T-helper 1 cell treated with Interleukin-12 subunit alpha and Interleukin-12 subunit beta and Interleukin-4 antibody, amounts not matched to agents 30 ng/mL and 1 ng/mL, for 36 hours (primary cell): ENCODE results near the gene PTPRN2. TPM values are rescaled to one million over a fixed set of nuclear protein-coding genes. Genes with fewer than 3 reads are reported as not detected.

ENCODE experiments used
- intact Hi-C: fragments of 100-400 bp; cut with micrococcal nuclease; formaldehyde crosslinking; loops from one replicate; pipeline ENCODE4 v1.15.1; 2024
- total RNA-seq: library from RNA; stranded (reverse); gene quantifications from 2 replicates; pipeline ENCODE4 v1.2.3, GENCODE V29; 2022

The PTPRN2 gene
- total RNA-seq, 1 donor from 2014 or later, result 2.9 TPM

DNA sequence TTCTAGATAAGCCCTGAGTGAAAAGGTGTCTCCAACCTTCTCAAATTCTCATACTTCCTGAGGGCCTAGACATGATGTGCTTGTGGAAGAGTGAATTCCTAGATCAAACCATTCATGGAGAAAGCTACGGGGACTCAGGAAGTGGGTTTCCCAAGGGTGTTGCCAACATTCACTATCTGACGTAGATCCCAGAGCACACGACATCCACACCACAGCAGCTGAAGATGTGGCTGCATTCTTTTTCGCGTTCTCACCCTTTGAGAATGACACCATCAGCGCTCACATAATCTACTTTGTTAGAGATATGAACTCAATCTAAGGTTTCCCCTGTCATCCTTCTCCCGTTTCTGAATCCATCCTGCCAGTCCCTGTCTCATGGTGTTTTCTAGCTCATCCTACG lies 960.0 kb downstream of the PTPRN2 start:
- intact Hi-C loops, result no loop called here

DNA sequence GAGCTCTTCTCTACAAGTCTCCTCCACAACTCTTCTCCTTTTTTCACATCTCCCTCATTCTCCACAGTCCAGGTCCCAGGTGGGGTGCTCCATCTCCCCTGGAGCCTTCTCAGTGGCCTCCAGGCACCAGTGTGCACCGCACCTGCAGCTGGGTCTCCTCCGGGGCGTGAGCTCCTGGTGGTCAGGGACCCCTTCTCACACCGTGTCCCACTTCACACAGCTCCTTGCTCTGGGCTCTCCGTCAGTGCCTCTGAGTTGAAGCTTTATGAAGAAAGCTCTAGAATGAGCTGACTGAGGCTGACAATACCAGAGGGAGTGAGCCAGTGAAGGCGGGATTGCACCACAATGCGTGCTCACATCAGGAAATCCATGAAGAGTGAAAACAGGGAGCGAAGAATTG lies 960.6 kb downstream of the PTPRN2 start:
- intact Hi-C loops, result no loop called here

- intact Hi-C loops, result no loop called here
Measured at GRCh38 chr7:157625973-157626742, 961.5 kb downstream of the PTPRN2 start.

DNA sequence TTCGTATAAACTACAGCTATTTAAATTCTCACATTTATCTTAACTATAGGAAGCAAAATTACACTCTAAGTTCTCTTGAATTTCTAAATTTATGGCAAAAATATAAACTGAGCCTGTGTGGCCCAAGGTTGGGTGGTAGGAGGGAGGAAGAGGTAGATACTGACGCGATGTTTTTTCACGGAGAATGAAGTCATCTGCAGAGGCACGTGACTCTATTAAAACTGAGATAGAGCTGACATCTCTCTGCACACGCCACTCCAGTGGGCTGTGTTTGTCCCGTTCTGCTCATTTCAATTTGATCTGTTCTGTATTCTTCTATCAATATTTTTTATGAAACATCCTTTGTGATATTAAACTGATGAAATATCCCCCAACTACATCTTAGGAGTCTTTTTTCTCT lies 964.1 kb downstream of the PTPRN2 start:
- intact Hi-C loops, result no loop called here

- intact Hi-C loops, result no loop called here
Measured at GRCh38 chr7:157622408-157623205, 965.0 kb downstream of the PTPRN2 start.

GRCh38 chr7:157622000-157622399 lies 965.6 kb downstream of the PTPRN2 start:
- intact Hi-C loops, result no loop called here

GRCh38 chr7:157621131-157621681 lies 966.4 kb downstream of the PTPRN2 start:
- intact Hi-C loops, result no loop called here

DNA sequence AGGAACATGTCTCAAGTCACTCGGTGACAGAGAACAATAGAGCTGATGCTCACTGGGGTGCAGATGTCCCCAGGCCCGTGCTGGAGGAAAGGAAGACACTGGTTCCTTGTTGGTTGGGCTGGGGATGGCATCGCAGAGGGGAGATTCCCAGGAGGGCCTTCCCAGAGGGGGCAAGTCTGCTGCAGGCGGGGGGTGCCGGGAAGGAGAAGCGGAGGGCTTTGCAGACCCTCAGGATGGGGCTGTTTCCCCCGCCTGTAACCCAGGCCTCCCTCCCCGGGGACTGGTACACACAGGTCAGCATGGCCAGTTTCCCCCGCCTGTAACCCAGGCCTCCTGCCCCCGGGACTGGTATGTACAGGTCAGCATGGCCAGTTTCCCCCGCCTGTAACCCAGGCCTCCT lies 967.0 kb downstream of the PTPRN2 start:
- intact Hi-C loops, result loop anchor here (1.0 kb wide), 1 partner anchor 255 kb away; no protein-coding TSS in a partner anchor

DNA sequence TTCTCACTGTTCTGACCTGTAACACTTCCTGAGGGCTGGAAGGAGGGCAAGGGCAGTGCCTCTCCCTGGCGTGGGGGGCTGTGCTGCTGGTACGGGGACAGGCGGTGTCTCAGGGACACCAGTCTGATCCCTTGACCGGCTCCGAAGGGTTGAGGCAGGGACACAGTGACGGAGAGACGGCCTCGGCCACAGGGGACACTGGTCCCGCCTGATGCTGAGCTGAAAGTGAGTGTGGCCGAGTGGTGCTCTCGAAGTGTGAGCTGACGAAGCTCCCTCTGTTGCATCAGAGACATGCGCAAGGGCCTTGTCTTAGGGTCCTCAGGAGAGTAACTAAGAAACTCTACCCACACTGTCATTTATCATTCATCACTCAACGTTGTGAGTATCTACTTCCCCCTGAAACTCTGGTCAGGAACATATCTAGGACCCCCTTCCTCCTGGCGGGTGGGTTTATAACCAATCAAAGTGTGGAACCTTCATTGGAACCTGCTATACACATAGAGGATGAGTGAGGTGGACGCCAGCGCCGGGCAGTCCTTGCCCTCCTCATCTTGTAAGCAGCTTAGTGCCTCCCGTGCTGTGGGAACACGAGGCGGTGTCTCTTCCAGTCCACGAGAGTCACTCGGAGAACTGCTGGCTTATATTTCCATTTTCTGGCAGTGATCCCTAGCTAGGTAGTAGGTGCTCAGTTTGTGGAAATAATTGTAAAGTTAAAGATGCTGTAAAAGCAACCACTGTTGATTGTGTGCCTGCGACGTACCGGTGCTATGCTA lies 967.7 kb downstream of the PTPRN2 start:
- intact Hi-C loops, result loop anchor here (1.0 kb wide), 1 partner anchor 255 kb away; no protein-coding TSS in a partner anchor

DNA sequence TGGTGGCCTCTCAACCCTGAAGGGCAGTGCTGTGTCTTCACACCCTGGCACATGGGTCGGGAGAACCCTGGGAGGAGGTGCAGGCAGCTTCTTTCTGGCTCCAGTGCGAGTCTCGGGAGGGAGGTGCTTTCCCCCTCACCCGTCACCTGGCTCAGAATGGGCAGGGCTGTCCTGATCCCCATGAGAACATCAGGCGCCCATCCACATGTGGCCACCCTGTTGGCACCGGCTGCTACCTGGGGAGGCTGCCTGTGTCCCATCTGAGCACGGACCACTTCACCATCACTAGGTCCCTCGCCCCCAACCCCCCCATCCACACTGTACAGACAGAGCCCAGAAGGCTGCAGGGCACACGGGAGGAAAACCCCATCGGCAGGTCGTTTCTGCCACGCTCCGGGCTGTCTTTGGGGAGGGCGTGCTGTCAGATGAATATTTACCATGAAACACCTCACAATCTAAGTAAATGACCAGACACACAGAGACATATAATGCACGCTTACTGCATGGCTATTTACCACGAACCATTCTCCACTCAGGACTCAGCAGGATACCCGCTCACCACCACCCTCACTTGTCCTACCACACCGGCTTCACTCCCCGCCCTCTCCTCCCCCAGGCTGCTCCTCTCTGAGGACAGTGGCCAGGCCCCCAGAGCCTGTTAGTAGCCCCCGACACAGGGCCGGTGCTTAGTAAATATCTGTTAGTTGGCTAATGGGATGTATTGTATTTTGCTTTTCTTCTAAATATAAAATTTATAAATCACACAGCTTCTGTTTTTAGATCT lies 968.6 kb downstream of the PTPRN2 start:
- intact Hi-C loops, result no loop called here

DNA sequence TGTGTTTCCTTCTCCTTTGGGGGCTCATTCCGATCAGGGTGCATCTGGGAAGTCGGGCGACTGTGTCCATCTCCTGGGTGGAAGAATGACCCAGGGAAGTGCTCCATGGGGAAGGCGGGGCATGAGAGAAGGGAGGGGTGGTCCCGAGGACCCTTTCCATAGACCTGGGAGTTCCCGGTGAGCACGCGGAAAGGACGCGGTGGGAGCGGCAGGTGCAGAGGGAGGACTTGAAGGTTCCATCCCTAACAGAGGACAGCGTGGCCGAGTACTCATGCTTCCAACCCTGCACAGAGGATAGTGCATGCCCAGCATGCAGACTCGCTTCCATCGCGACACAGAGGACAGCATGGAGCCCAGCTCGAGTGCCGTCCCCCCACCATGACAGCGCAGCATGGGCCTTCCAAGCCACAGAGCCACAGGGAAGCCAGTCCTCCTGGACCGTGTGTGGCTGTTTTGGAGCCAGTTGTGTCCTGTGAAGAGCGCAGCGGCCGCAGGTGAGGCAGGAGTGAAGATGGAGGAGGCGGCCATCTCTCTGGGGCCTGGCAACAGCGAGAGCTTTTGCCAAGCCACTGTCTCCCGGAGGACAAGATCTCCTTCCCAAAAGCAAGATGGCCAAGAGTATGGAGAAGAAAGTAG lies 969.4 kb downstream of the PTPRN2 start:
- intact Hi-C loops, result no loop called here

DNA sequence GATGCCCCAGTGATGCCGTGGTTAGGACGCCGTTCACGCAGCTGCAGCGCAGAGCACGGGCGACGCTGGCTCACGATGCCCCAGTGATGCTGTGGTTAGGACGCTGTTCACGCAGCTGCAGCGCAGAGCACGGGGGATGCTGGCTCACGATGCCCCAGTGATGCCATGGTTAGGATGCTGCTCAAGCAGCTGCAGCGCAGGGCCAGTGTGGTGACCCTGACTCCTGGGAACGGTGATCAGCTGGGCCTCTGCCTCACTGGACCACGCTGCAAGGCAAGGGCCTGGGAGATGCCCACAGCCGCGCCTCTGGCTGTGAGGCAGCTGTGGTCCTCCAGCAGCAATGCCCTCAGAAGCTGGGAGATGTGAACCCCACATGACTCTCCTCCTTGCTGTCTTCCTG lies 970.2 kb downstream of the PTPRN2 start:
- intact Hi-C loops, result no loop called here

DNA sequence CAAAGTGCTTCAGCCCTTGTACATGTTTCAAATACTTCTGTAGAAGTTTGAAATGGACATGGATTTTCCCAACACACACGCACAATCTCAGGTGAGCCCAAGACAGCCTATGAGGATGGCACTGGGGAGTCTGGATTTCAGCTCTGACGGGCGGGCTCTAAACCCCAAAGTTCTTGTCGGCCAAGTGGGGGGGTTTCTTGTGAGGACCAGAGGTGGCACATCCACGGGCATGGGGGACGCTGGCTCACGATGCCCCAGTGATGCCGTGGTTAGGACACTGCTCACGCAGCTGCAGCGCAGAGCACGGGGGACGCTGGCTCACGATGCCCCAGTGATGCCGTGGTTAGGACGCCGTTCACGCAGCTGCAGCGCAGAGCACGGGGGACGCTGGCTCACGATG lies 970.7 kb downstream of the PTPRN2 start:
- intact Hi-C loops, result no loop called here

DNA sequence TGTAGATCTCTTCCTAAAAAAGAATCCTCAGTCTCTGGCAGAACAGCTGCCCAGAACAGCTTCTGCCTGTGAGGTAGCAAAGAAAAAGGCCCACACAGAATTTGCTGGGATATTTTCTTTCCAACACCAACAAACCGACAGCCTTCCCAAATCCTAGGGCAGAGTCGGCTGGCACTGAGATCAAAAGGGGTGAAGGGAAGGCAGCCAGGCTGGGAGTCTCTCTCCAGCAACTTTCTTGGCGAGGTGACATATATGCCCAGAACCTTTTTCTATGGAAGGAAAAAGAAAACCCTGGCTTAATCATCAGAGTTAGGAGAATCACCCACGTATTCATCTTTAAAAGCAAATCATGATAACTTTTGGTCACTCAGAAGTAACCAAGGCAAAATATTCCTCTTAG lies 971.2 kb downstream of the PTPRN2 start:
- intact Hi-C loops, result no loop called here

DNA sequence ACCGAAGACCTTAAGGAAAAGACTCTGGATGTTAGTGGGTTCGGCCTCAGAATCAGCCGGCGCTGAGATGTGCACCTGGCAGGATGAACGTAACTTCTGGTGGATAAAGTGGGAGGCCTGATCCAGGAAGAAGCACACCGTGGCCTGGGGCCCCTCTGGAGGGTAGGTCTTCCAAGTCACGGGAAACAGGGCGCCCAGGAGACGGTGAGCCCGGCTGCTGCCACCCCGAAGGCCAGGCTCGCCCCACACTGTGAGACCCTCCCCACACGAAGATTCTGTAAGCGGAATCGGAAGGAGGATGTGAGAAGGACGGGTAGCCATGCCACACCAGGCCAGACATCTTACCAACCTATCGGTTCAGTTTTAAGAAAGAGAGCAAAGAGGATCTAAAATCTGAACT lies 971.8 kb downstream of the PTPRN2 start:
- intact Hi-C loops, result no loop called here

DNA sequence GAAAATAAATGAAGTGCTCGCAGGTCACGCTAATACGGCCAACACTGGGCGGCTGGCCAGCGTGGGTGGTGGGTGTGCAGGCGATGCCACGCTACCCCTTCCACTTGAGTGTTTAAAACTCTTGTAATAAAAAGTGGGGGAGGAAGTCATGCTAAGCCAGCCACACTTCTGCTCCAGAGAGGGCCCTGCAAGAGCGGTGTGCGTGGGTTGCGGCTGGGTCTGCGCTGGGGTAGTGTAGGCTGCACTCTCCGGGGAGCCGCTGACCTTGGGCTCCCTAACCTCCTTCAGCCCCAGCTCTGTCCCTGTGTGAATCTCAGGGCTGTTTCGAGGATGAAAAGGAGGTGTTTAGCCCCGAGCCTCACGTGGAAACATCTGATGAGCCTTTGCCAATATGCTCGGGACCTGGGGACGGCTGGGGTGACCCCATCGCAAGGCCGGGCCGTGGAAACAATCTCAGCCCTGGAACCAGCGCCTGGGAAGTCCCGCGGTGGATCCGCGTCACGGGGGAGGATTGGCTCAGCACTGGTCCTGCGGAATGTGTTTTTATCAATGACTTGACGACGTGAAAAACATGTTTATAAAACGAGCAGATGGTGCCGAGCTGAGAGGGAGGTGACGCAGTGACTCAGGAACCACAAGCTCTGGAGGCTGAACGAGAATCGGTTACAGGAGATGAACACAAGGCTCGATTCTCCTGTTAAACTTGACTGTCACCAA lies 972.4 kb downstream of the PTPRN2 start:
- intact Hi-C loops, result no loop called here

- intact Hi-C loops, result loop anchor here (5.0 kb wide), 1 partner anchor 122 kb away; no protein-coding TSS in a partner anchor
Measured at GRCh38 chr7:157614457-157615020, 973.1 kb downstream of the PTPRN2 start.

DNA sequence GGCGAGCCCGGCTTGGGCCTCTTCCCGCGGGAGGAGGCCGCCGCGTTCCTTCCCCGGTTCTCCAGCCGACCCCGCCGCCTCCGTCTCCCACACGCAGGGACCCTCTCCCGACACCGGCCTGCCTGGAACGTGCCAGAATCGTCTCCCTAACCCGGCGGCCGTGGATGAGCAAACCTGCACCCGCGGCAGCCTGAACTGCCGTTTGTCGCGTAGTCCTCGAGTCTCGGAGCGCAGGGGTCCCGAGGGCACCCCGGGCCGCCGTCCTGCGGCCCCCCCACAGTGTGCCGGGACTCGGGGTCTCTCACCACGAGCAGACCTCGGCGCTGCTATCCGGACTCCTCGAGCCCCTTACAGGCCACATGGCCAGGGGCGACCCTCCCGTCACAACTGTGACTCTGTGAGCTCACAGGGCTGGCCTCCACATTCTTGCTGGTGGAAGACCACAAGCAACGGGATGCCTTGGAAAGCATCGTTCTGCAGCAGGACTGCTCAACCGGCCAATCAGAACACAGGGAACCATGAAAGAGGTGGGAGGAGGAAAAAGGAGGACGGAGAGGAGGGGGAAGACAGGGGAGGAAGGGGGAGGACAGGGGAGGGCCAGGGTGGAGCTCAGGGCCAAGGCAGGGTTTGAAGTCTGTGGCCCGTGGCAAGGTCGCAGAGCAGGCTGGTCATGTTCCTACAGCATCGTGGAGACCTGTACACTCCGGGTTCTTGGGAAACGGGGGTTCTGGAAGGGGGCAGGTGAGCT lies 973.9 kb downstream of the PTPRN2 start:
- intact Hi-C loops, result loop anchor here (2.0 to 5.0 kb wide), 3 partner anchors 45 to 181 kb away; no protein-coding TSS in a partner anchor
